Gastrocnemius medialis (tissue), 4 donors: ENCODE data around the gene RASGRP4. TPM values are rescaled to one million over a fixed set of nuclear protein-coding genes. Genes with fewer than 3 reads are reported as not detected.
"Not testable (repeated sequence)": the region's sequence is repeated elsewhere in the genome, so short reads cannot be mapped to it uniquely, and the experiment has no call there.

Source experiments
- ATAC-seq, 2 donors: fragments of 150-250 bp; one replicate each; pipeline ENCODE4 v1.9.1; 2016
- DNase-seq, 2 donors: peaks; one replicate each; pipeline ENCODE4 v3.0.0-alpha.2; 2019
- H3K27ac ChIP-seq, 4 donors: fragments of 200-600 bp; sonication (generic); 1 replicate in 1 of 4; 2 replicates in 3 of 4; pipeline ENCODE4 v1.5.1; 2016 to 2018; ENCODE audit warnings: mild to moderate bottlenecking in 2 of 4, moderate library complexity in 1 of 4
- H3K27me3 ChIP-seq, 3 donors: fragments of 200-600 bp; sonication (generic) in 2 of 3; 1 replicate in 1 of 3; 2 replicates in 2 of 3; pipeline versions ENCODE4 v1.5.1 to v1.6.0; 2016 to 2019; ENCODE audit warnings: mild to moderate bottlenecking in 1 of 3, moderate library complexity in 1 of 3
- H3K36me3 ChIP-seq, 2 donors: fragments of 200-600 bp; sonication (generic) in 1 of 2; one replicate each; pipeline ENCODE4 v1.5.1; 2017 to 2018
- H3K4me1 ChIP-seq, 2 donors: fragments of 200-600 bp; sonication (generic) in 1 of 2; one replicate each; pipeline ENCODE4 v1.5.1; 2016 to 2017; ENCODE audit warnings: mild to moderate bottlenecking in 2 of 2
- H3K4me3 ChIP-seq, 4 donors: fragments of 200-600 bp; sonication (generic) in 3 of 4; 1 replicate in 1 of 4; 2 replicates in 3 of 4; pipeline ENCODE4 v1.5.1; 2016 to 2019; ENCODE audit warnings: mild to moderate bottlenecking in 2 of 4
- H3K9me3 ChIP-seq, 3 donors: fragments of 200-600 bp; sonication (generic) in 2 of 3; 1 replicate in 1 of 3; 2 replicates in 2 of 3; pipeline ENCODE4 v1.5.1; 2016 to 2019
- CTCF ChIP-seq, 5 experiments: fragments of 450-650 bp in 3 of 5; fragments of 200-600 bp in 2 of 5; sonication (generic) in 2 of 5; IDR thresholded peaks in 4 of 5; conservative IDR thresholded peaks in 1 of 5; 1 replicate in 4 of 5; 2 replicates in 1 of 5; pipeline ENCODE4 v1.5.1; 2016 to 2019; ENCODE audit warnings: antibody characterized with exemption in 5 of 5, mild to moderate bottlenecking in 3 of 5, moderate library complexity in 3 of 5
- POLR2A ChIP-seq, 2 donors: fragments of 450-650 bp; IDR thresholded peaks; one replicate each; pipeline ENCODE4 v1.6.1; 2017; ENCODE audit warnings: antibody characterized with exemption in 2 of 2, mild to moderate bottlenecking in 2 of 2, moderate library complexity in 2 of 2
- in situ Hi-C, 4 donors: fragments of 200-750 bp; cut with MboI; loops; one replicate each; pipeline versions ENCODE4 v1.15.0 to v1.8.0; 2017; ENCODE audit warnings: low sequenced_read_pairs in 4 of 4
- intact Hi-C: fragments of 100-400 bp; cut with DNase I; formaldehyde crosslinking; loops from one replicate; pipeline ENCODE4 v1.15.1; 2023; ENCODE audit warnings: low total_unique reads
- total RNA-seq, 4 donors: library from RNA; depleted of rRNA; stranded (reverse); fragments of >200 nt; gene quantifications; one replicate each; pipeline versions ENCODE4 v1.1.0 to v1.2.3, GENCODE V29; 2016

The RASGRP4 gene
- total RNA-seq, 4 donors from 2014 or later, result 0.61 to 2.2 (median 0.94) TPM

- DNase-seq (peak; percentile 92 to 96), ATAC-seq (peak; percentile 63 to 66)
- H3K27me3 ChIP-seq, result no peaks in the 10 kb centered on the region
- TF ChIP-seq CTCF (IDR thresholded peaks at IDR 0.05 in 4 of 5, conservative IDR thresholded peaks at IDR 0.05 in 1 of 5), result no peak
- peak; percentile 67 to 73 for TF ChIP-seq POLR2A (IDR thresholded peaks at IDR 0.05)
- H3K36me3 ChIP-seq, result no peaks in the 10 kb centered on the region
- H3K9me3 ChIP-seq, result no peaks in the 10 kb centered on the region
- intact Hi-C loops, result loop anchor here (10.0 kb wide), 1 partner anchor 402 kb away; the partner anchor contains the start of gene ECH1
- H3K27ac ChIP-seq, result peak within 1 kb of the TSS; percentile 98 to 100 (median 98)
- peaks cover 43 to 46% of the 10 kb centered on the region in 2 donors for H3K4me1 ChIP-seq
- in situ Hi-C loops, result no loop called here
- peak within 1 kb of the TSS; percentile 69 to 94 (median 86) for H3K4me3 ChIP-seq
These were observed 7.3 kb upstream of the RASGRP4 start, which contains the start of gene RYR1 for GRCh38 chr19:38433268-38433733. Gene RYR1, plus strand, starts transcription at chr19:38433691. Its CDS starts 139 bp downstream, at chr19:38433830.

GRCh38 chr19:38430931-38431330 is 4.9 kb upstream of the RASGRP4 start:
- intact Hi-C loops, result loop anchor here (10.0 kb wide), 1 partner anchor 404 kb away; the partner anchor contains the start of gene ECH1

GRCh38 chr19:38429811-38430156 is 3.8 kb upstream of the RASGRP4 start:
- Histone ChIP-seq H3K9me3 (no peaks in the 10 kb centered on the region), H3K4me3 (no peak overlapping the region), H3K27me3 (no peaks in the 10 kb centered on the region), H3K4me1 (peaks cover 14 to 20% of the 10 kb centered on the region in 2 donors), H3K36me3 (no peaks in the 10 kb centered on the region), H3K27ac (no peak overlapping the region)
- no peak for DNase-seq
- intact Hi-C loops (loop anchor here (10.0 kb wide), 1 partner anchor 405 kb away; the partner anchor contains the start of gene ECH1), in situ Hi-C loops (no loop called here)
- no peak for ATAC-seq
- TF ChIP-seq CTCF (IDR thresholded peaks at IDR 0.05 in 4 of 5, conservative IDR thresholded peaks at IDR 0.05 in 1 of 5) (no peak), POLR2A (IDR thresholded peaks at IDR 0.05) (no peak)

More at GRCh38 chr19:38430931-38431330, 4.9 kb upstream of the RASGRP4 start:
- DNase-seq (no peak), ATAC-seq (no peak)
- no peaks in the 10 kb centered on the region for H3K27me3 ChIP-seq
- H3K4me1 ChIP-seq, result peaks cover 21 to 28% of the 10 kb centered on the region in 2 donors
- H3K36me3 ChIP-seq, result no peaks in the 10 kb centered on the region
- in situ Hi-C loops, result no loop called here
- H3K4me3 ChIP-seq, result no peak overlapping the region
- H3K27ac ChIP-seq, result peak overlapping the region; percentile 98 to 100 (median 98)
- H3K9me3 ChIP-seq, result no peaks in the 10 kb centered on the region
- TF ChIP-seq CTCF (IDR thresholded peaks at IDR 0.05 in 4 of 5, conservative IDR thresholded peaks at IDR 0.05 in 1 of 5) (no peak), POLR2A (IDR thresholded peaks at IDR 0.05) (no peak)

- TF ChIP-seq POLR2A (IDR thresholded peaks at IDR 0.05), result no peak
- TF ChIP-seq CTCF (IDR thresholded peaks at IDR 0.05 in 4 of 5, conservative IDR thresholded peaks at IDR 0.05 in 1 of 5), result no peak
- H3K27ac ChIP-seq, result no peak overlapping the region
- intact Hi-C loops (no loop called here), in situ Hi-C loops (no loop called here)
- no peaks in the 10 kb centered on the region for H3K36me3 ChIP-seq
- DNase-seq (no peak), ATAC-seq (no peak)
- H3K4me1 ChIP-seq, result peaks cover 14 to 20% of the 10 kb centered on the region in 2 donors
- H3K9me3 ChIP-seq, result no peaks in the 10 kb centered on the region
- H3K27me3 ChIP-seq, result no peaks in the 10 kb centered on the region
- no peak overlapping the region for H3K4me3 ChIP-seq
These were observed 3.2 kb upstream of the RASGRP4 start for GRCh38 chr19:38429055-38429810.

- H3K27me3 ChIP-seq, ATAC-seq, H3K9me3 ChIP-seq, DNase-seq, H3K36me3 ChIP-seq, in situ Hi-C loops, intact Hi-C loops, H3K27ac ChIP-seq, H3K4me3 ChIP-seq: not testable (repeated sequence)
- H3K4me1 ChIP-seq, result peaks cover 8 to 13% of the 10 kb centered on the region in 2 donors
These were observed 1.1 kb upstream of the RASGRP4 start for GRCh38 chr19:38427035-38427677.
